K562 (cell line): ENCODE data around the gene FARP1. TPM values are rescaled to one million over a fixed set of nuclear protein-coding genes. Genes with fewer than 3 reads are reported as not detected.
A peak's percentile ranks its signal among the peaks of the same experiment; 100 is the strongest.

Experiments
- ATAC-seq: fragments of 200-7000 bp; cut with Tn5 transposase; 3 replicates; pipeline ENCODE4 v1.9.1; 2020; ENCODE audit warnings: moderate library complexity
- BruUV-seq: library from RNA; stranded (reverse); fragments of 400-500 nt; replicated peaks from 2 replicates; lab custom pipeline; 2021; lab: Mats Ljungman, UMichigan
- CTCF ChIA-PET: fragments of 300-600 bp; formaldehyde crosslinking; extraction: SDS; loops from one replicate; lab custom pipeline; 2021; ENCODE audit warnings: low intra/inter-chr PET ratio; lab: Yijun Ruan, JAX
- POLR2A ChIA-PET: fragments of 300-600, 350-650 bp; sonication (Branson Sonifier 250); formaldehyde crosslinking; extraction: SDS; loops from one replicate; lab custom pipeline; 2021; ENCODE audit warnings: antibody characterized with exemption, inconsistent platforms; lab: Yijun Ruan, JAX
- DNase-seq, 4 experiments: peaks; one replicate each; pipeline versions ENCODE4 v3.0.0 to v3.0.0-alpha.2; 2011 to 2018; ENCODE audit warnings: low spot score in 3 of 4, mixed read lengths in 3 of 4; ENCODE audit errors: extremely low read depth in 1 of 4
- FAIRE-seq: peaks from 2 replicates; lab custom pipeline; 2011; peaks lifted over from hg19 to GRCh38; lab: Jason Lieb, UNC
- H2AFZ ChIP-seq: 2 replicates; pipeline ENCODE4 v1.6.0; 2011; ENCODE audit warnings: low read depth, low read length, control low read depth, inconsistent platforms
- H3K27ac ChIP-seq: fragments of 200-600 bp; 3 replicates; pipeline ENCODE4 v1.8.0; 2011; ENCODE audit warnings: low read depth, mild to moderate bottlenecking, control low read depth, inconsistent platforms, low read length, moderate library complexity, mixed read lengths; ENCODE audit errors: extremely low read depth
- H3K27me3 ChIP-seq, 2 experiments: fragments of 300-600 bp in 1 of 2; 2 replicates in 1 of 2; 3 replicates in 1 of 2; pipeline versions ENCODE4 v1.6.0 to v1.8.0; 2011; ENCODE audit warnings: inconsistent platforms in 2 of 2, low read length in 2 of 2, mild to moderate bottlenecking in 1 of 2, mixed read lengths in 1 of 2, moderate library complexity in 1 of 2; ENCODE audit not compliant: control insufficient read depth in 2 of 2, insufficient read depth in 2 of 2
- H3K36me3 ChIP-seq: fragments of 300-600 bp; 3 replicates; pipeline ENCODE4 v1.8.0; 2011; ENCODE audit warnings: mild to moderate bottlenecking, low read length, inconsistent platforms; ENCODE audit not compliant: control insufficient read depth, insufficient read depth
- H3K4me1 ChIP-seq, 2 experiments: fragments of 200-600 bp in 1 of 2; replicated peaks in 1 of 2; 2 replicates in 1 of 2; 3 replicates in 1 of 2; pipeline versions ENCODE4 v1.5.1 to v1.8.0; 2011; ENCODE audit warnings: inconsistent platforms in 2 of 2, low read length in 2 of 2, mild to moderate bottlenecking in 1 of 2, mixed read lengths in 1 of 2, moderate library complexity in 1 of 2; ENCODE audit not compliant: control insufficient read depth in 2 of 2, insufficient read depth in 2 of 2
- H3K4me2 ChIP-seq: 2 replicates; pipeline ENCODE4 v1.6.1; 2011; ENCODE audit warnings: low read length, control low read depth, inconsistent platforms, mixed read lengths; ENCODE audit not compliant: insufficient read depth
- H3K4me3 ChIP-seq: fragments of 200-600 bp; sonication (generic), shearing (Covaris generic); 2 replicates; pipeline ENCODE4 v1.5.1; 2016; ENCODE audit warnings: control low read depth, inconsistent platforms
- H3K79me2 ChIP-seq: fragments of 200-600 bp; 3 replicates; pipeline ENCODE4 v1.8.0; 2011; ENCODE audit warnings: low read length, inconsistent platforms; ENCODE audit not compliant: control insufficient read depth, insufficient read depth
- H3K9ac ChIP-seq, 2 experiments: 2 replicates each; pipeline versions ENCODE4 v1.6.0 to v1.6.1; 2011; ENCODE audit warnings: low read depth in 2 of 2, low read length in 2 of 2, control low read depth in 1 of 2, inconsistent platforms in 1 of 2, mild to moderate bottlenecking in 1 of 2, mixed read lengths in 1 of 2; ENCODE audit not compliant: insufficient read depth in 1 of 2
- H3K9me1 ChIP-seq: one replicate; pipeline ENCODE4 v1.6.0; 2011; ENCODE audit warnings: inconsistent platforms, mild to moderate bottlenecking, low read length, moderate library complexity; ENCODE audit not compliant: control insufficient read depth, insufficient read depth
- H3K9me3 ChIP-seq: replicated peaks from 2 replicates; pipeline ENCODE4 v1.5.1; 2011; ENCODE audit warnings: low read depth, low read length, inconsistent platforms; ENCODE audit not compliant: control insufficient read depth, insufficient read depth
- H4K20me1 ChIP-seq: replicated peaks from 2 replicates; pipeline ENCODE4 v1.6.1; 2011; ENCODE audit warnings: low read length, inconsistent platforms, mixed read lengths; ENCODE audit not compliant: control insufficient read depth, insufficient read depth
- FOXA1 ChIP-seq: fragments of 450-650 bp; IDR thresholded peaks from 2 replicates; pipeline ENCODE4 v1.6.1; 2016; ENCODE audit warnings: mild to moderate bottlenecking, borderline replicate concordance
- POLR2AphosphoS2 ChIP-seq: IDR thresholded peaks from 2 replicates; pipeline ENCODE4 v1.6.1; 2012; ENCODE audit warnings: low read length, improper control_type of control experiment
- POLR2AphosphoS5 ChIP-seq: IDR thresholded peaks from 2 replicates; pipeline ENCODE4 v1.6.1; 2011; ENCODE audit warnings: mild to moderate bottlenecking, low read depth, low read length, moderate library complexity; ENCODE audit not compliant: control insufficient read depth, insufficient read depth
- POLR3A ChIP-seq: IDR thresholded peaks from 2 replicates; pipeline ENCODE4 v1.6.1; 2011; ENCODE audit warnings: borderline replicate concordance, mild to moderate bottlenecking, moderate library complexity; ENCODE audit not compliant: insufficient read length, insufficient read depth; ENCODE audit errors: extremely low read depth
- TCF7 ChIP-seq: sonication (generic); IDR thresholded peaks from 2 replicates; pipeline ENCODE4 v1.6.1; 2016; ENCODE audit warnings: antibody characterized with exemption, borderline replicate concordance
- ZC3H8 ChIP-seq: fragments of 450-650 bp; IDR thresholded peaks from 2 replicates; pipeline ENCODE4 v1.6.1; 2017
- ZFPM2 ChIP-seq: fragments of 250-450 bp; sonication (Bioruptor Pico); IDR thresholded peaks from 2 replicates; pipeline ENCODE4 v1.5.1; 2022; ENCODE audit warnings: mild to moderate bottlenecking
- ZNF316 ChIP-seq: fragments of 450-650 bp; IDR thresholded peaks from 2 replicates; pipeline ENCODE4 v1.6.1; 2016
- ZNF609 ChIP-seq: sonication (generic); formaldehyde crosslinking; IDR thresholded peaks from 2 replicates; pipeline ENCODE4 v1.8.1; 2023; ENCODE audit warnings: missing genetic modification reagents, mild to moderate bottlenecking, borderline replicate concordance
- WGBS: fragments of 100-300 bp; shearing (Covaris generic); methylation state at CpG from one replicate; pipeline ENCODE4 v1.1.6; 2016; ENCODE audit warnings: low coverage, mixed read lengths; ENCODE audit not compliant: insufficient coverage; ENCODE audit errors: missing lambda C conversion rate; 5-methylcytosine and 5-hydroxymethylcytosine counted together
- in situ Hi-C: fragments of 300-500 bp; cut with MboI; formaldehyde crosslinking; loops from 4 replicates; pipeline ENCODE4 v1.15.0; 2018; ENCODE audit warnings: inconsistent platforms, mixed read lengths
- intact Hi-C: fragments of 100-400 bp; cut with micrococcal nuclease; formaldehyde crosslinking; loops from 2 replicates; pipeline ENCODE4 v1.14.2; 2022
- polyA plus RNA-seq, 8 experiments: library from polyadenylated mRNA; depleted of rRNA in 4 of 8; stranded (reverse) in 5 of 8; unstranded in 3 of 8; fragments of >200 nt; fragmentation: Nextera tagmentation in 2 of 8; fragmentation: Illumina TruSeq in 1 of 8; extraction: Ambion mirVana in 2 of 8; extraction: Trizol in 1 of 8; gene quantifications; 2 replicates each; pipeline versions ENCODE4 v1.2.1 to v1.2.3, GENCODE V29; 2011 to 2014; ENCODE audit warnings: inconsistent platforms in 1 of 8, missing spikeins in 1 of 8
- total RNA-seq, 7 experiments: library from RNA; depleted of rRNA in 6 of 7; stranded (reverse); fragments of >200 nt in 6 of 7; fragmentation: Illumina TruSeq in 2 of 7; extraction: Trizol in 2 of 7; gene quantifications; 2 replicates each; pipeline versions ENCODE4 v1.2.1 to v1.2.3, GENCODE V29; 2011 to 2021; ENCODE audit warnings: low replicate concordance in 1 of 7

FARP1 gene
- total and polyA plus RNA-seq, 9 of the 15 experiments (the other 6 are each of a cell fraction or from before 2014, with no cell fraction given), result 0.03 to 0.29 (median 0.05) TPM; not detected in 3

DNA sequence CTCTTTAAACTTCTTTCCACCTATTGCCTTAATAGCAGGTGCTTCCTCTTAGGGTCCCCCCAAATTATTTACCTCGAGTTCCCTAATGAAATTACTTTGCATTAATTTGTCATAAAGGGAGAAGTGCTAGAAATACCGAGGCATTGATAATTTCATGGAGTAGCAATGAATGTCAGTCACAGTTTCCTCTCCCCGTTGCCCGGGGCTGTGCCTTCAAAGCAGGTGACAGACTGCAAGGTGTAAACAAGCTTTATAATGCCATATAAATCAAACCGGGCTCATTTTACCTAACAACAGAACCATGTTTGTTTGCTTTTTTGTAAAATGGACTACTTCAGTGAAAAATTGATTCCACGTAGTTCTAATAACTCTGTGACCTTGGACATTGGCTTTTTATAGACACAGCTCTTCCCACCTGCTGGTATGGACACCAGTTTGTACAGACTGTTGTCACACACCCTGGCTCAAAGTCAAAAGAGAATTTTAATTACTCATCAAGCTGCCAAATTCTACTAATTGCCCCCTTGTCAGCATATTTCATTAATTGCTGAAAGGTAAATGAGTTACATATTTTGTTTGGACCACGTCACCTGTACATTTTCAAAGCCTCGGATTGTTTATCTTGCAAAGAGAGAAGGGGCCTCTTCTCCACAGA, 262.9 kb downstream of the FARP1 start:
- in situ Hi-C loops, result no loop called here
- Histone ChIP-seq H3K9ac (no peak overlapping the region), H3K9me3 (no peaks in the 10 kb centered on the region), H3K27me3 (peaks cover 21 to 48% of the 10 kb centered on the region in 2 experiments), H3K4me3 (no peak overlapping the region), H3K36me3 (no peaks in the 10 kb centered on the region), H3K4me2 (no peak overlapping the region), H3K27ac (no peak overlapping the region), H4K20me1 (no peaks in the 10 kb centered on the region), H2AFZ (no peak overlapping the region), H3K79me2 (no peaks in the 10 kb centered on the region), H3K4me1 (no peaks in the 10 kb centered on the region), H3K9me1 (no peaks in the 10 kb centered on the region)
- WGBS, result 1% methylated on average over 8 of the region's 8 CpGs
- no peak for FAIRE-seq
- no TSS peak for BruUV-seq
- intact Hi-C loops, result no loop called here
- no peak for ATAC-seq
- CTCF ChIA-PET, result no interaction called here
- no peak for DNase-seq
- POLR2A ChIA-PET, result interaction anchor here (0.8 kb wide), 1 partner anchor 363 kb away, joined by 3 read pairs; no protein-coding TSS in a partner anchor
- TF ChIP-seq POLR2AphosphoS5, result no peak
- TF ChIP-seq FOXA1, result no peak
- TF ChIP-seq ZNF316, result peak; percentile 2; the same call in 1 of the 2 replicates

- no peak for DNase-seq
- Histone ChIP-seq H3K79me2 (no peaks in the 10 kb centered on the region), H2AFZ (no peak overlapping the region), H3K4me2 (no peak overlapping the region), H3K9me3 (no peaks in the 10 kb centered on the region), H3K4me1 (no peaks in the 10 kb centered on the region), H3K27me3 (peaks cover 21 to 52% of the 10 kb centered on the region in 2 experiments), H3K9me1 (no peaks in the 10 kb centered on the region), H3K27ac (no peak overlapping the region), H3K36me3 (no peaks in the 10 kb centered on the region), H4K20me1 (no peaks in the 10 kb centered on the region), H3K4me3 (no peak overlapping the region), H3K9ac (no peak overlapping the region)
- POLR2A ChIA-PET, result interaction anchor here (0.8 kb wide), 1 partner anchor 364 kb away, joined by 3 read pairs; no protein-coding TSS in a partner anchor
- no peak for ATAC-seq
- intact Hi-C loops, result no loop called here
- TF ChIP-seq ZC3H8, result no peak
- no peak for TF ChIP-seq POLR2AphosphoS2
- no peak for TF ChIP-seq POLR3A
- TF ChIP-seq ZNF609 (CRISPR knock-in tag), result no peak
- TF ChIP-seq ZFPM2, result no peak
- no peak for TF ChIP-seq TCF7
- FAIRE-seq, result no peak
- CTCF ChIA-PET, result no interaction called here
- no TSS peak for BruUV-seq
- 2% methylated on average over 9 of the region's 9 CpGs for WGBS
- in situ Hi-C loops, result no loop called here
These were observed 263.5 kb downstream of the FARP1 start for GRCh38 chr13:98406427-98406826.
